Upper lobe of left lung (tissue), 6 donors: ENCODE results near the gene GET3. TPM values are rescaled to one million over a fixed set of nuclear protein-coding genes. Genes with fewer than 3 reads are reported as not detected.
"Not testable (repeated sequence)": the region's sequence is repeated elsewhere in the genome, so short reads cannot be mapped to it uniquely, and the experiment has no call there.

Experiments used
- ATAC-seq, 2 donors: fragments of 200-7000 bp; cut with Tn5 transposase; one replicate each; pipeline ENCODE4 v1.9.1; 2022; ENCODE audit warnings: mild to moderate bottlenecking in 2 of 2, moderate library complexity in 2 of 2; ENCODE audit not compliant: low FRiP score in 2 of 2
- DNase-seq, 2 donors: peaks; one replicate each; pipeline ENCODE4 v3.0.0-alpha.2; 2019 to 2020
- H3K27ac ChIP-seq, 4 donors: fragments of 200-600 bp; sonication (generic); one replicate each; pipeline ENCODE4 v1.5.1; 2016 to 2019
- H3K27me3 ChIP-seq, 4 donors: fragments of 200-600 bp; sonication (generic); one replicate each; pipeline ENCODE4 v1.5.1; 2017 to 2019
- H3K36me3 ChIP-seq, 4 donors: fragments of 200-600 bp; sonication (generic); one replicate each; pipeline ENCODE4 v1.5.1; 2016 to 2019
- H3K4me1 ChIP-seq, 4 donors: fragments of 200-600 bp; sonication (generic); one replicate each; pipeline ENCODE4 v1.5.1; 2018 to 2019
- H3K4me3 ChIP-seq, 4 donors: fragments of 200-600 bp; sonication (generic); one replicate each; pipeline ENCODE4 v1.5.1; 2017 to 2019; ENCODE audit warnings: mild to moderate bottlenecking in 2 of 4, moderate library complexity in 1 of 4
- H3K9me3 ChIP-seq, 4 donors: fragments of 200-600 bp; sonication (generic); one replicate each; pipeline ENCODE4 v1.5.1; 2018 to 2019
- EP300 ChIP-seq, 4 donors: sonication (generic); formaldehyde crosslinking; IDR thresholded peaks; one replicate each; pipeline ENCODE4 v1.5.1; 2017; ENCODE audit warnings: antibody characterized with exemption in 4 of 4, control low read depth in 2 of 4
- POLR2A ChIP-seq, 4 donors: fragments of 450-650 bp; IDR thresholded peaks; one replicate each; pipeline ENCODE4 v1.5.1; 2016 to 2017; ENCODE audit warnings: antibody characterized with exemption in 4 of 4, mild to moderate bottlenecking in 2 of 4
- POLR2AphosphoS5 ChIP-seq, 2 donors: sonication (generic); formaldehyde crosslinking; IDR thresholded peaks; one replicate each; pipeline ENCODE4 v1.5.1; 2017; ENCODE audit warnings: antibody characterized with exemption in 2 of 2
- WGBS, 2 donors: methylation state at CpG; one replicate each; pipeline ENCODE4 v1.1.5; 2017 to 2018; 5-methylcytosine and 5-hydroxymethylcytosine counted together
- small RNA-seq, 4 donors: library from RNA; depleted of rRNA; stranded (forward); fragments of <200 nt; gene quantifications; one replicate each; pipeline ENCODE3, GENCODE V24; 2016
- total RNA-seq, 6 donors: library from RNA; depleted of rRNA in 4 of 6; stranded (reverse); fragments of >200 nt in 4 of 6; gene quantifications; one replicate each; pipeline versions ENCODE4 v1.1.0 to v1.2.1, GENCODE V29; 2016 to 2021
- TF ChIP-seq, protein P1 (sequence below), 6 experiments: fragments of 450-650 bp in 4 of 6; fragments of 200-600 bp in 2 of 6; sonication (generic) in 2 of 6; IDR thresholded peaks; one replicate each; pipeline ENCODE4 v1.5.1; 2016 to 2019; ENCODE audit warnings: antibody characterized with exemption in 6 of 6
- donor health status: DM: no; HTN: no; CAD: no; lungs with moderate emphysema.
- donor health status: DM: no; HTN: yes; CAD: no; lungs with severe emphysema.

Gene GET3
- total RNA-seq, 6 donors from 2014 or later, result 14.7 to 71.7 (median 49.8) TPM

DNA sequence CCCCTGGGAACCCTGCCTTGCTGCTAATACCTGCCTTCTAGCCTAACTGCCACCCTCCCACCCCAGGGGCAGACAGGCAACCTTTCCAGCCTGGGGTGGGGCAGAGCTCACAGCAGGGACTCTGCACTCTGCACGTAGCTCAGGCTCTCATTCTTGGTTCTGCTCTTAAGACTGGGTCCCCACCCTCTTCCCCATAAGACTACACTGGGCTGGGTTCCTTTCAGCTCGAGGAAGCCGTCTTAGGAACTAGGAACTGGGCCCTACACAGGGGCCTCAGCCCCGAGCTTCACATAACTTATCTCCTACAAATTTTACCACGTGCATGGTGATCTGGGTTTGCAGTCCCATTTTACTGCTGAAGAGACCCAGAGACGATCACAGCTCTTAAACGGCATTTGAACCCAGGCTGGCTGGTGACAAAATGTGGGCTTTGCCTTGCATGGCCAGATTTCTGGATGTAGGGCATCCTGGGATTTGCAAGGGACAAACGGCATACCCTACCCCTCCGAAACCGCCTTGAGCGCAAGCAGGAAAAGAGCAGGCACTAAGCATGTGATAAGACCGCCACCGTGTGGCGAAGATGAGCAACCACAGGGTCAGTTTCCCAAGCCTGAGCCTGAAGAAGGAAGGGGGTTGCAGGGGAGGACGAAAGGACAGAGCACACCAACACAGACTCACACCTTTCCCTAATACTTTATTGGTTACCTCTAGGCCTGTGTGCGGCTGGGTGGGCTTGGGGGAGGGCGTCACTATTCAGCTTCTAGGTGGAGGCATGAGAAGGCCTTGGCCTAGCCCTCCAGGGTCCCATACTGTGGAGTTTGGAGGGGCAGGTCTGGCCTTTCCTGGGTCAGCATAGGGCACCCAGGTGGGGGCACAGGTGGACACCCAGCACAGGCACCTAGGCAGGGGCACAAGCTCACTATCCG is 59.1 kb downstream of the GET3 start:
- DNase-seq (peak in 1 of 2 donors; percentile 83), ATAC-seq (peak; percentile 45 to 76)
- TF ChIP-seq POLR2A (IDR thresholded peaks at IDR 0.05) (peak in 2 of 4 donors; percentile 26 to 34), POLR2AphosphoS5 (IDR thresholded peaks at IDR 0.05) (peak; percentile 6 to 68), EP300 (IDR thresholded peaks at IDR 0.05) (no peak)
- TF ChIP-seq, protein P1, sequence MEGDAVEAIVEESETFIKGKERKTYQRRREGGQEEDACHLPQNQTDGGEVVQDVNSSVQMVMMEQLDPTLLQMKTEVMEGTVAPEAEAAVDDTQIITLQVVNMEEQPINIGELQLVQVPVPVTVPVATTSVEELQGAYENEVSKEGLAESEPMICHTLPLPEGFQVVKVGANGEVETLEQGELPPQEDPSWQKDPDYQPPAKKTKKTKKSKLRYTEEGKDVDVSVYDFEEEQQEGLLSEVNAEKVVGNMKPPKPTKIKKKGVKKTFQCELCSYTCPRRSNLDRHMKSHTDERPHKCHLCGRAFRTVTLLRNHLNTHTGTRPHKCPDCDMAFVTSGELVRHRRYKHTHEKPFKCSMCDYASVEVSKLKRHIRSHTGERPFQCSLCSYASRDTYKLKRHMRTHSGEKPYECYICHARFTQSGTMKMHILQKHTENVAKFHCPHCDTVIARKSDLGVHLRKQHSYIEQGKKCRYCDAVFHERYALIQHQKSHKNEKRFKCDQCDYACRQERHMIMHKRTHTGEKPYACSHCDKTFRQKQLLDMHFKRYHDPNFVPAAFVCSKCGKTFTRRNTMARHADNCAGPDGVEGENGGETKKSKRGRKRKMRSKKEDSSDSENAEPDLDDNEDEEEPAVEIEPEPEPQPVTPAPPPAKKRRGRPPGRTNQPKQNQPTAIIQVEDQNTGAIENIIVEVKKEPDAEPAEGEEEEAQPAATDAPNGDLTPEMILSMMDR (IDR thresholded peaks at IDR 0.05), result peak; percentile 88 to 98 (median 98)
- Histone ChIP-seq H3K27ac (peak overlapping the region; percentile 36 to 99 (median 70)), H3K9me3 (no peaks in the 10 kb centered on the region), H3K4me1 (peaks cover 27 to 42% (median 36%) of the 10 kb centered on the region in 4 donors), H3K4me3 (peak overlapping the region in 1 of 4 donors; percentile 18), H3K36me3 (peaks cover 0 to 31% (median 11%) of the 10 kb centered on the region in 4 donors), H3K27me3 (no peaks in the 10 kb centered on the region)
- 11% methylated on average over 16 to 18 of the region's 18 CpGs for WGBS, 2 donors

DNA sequence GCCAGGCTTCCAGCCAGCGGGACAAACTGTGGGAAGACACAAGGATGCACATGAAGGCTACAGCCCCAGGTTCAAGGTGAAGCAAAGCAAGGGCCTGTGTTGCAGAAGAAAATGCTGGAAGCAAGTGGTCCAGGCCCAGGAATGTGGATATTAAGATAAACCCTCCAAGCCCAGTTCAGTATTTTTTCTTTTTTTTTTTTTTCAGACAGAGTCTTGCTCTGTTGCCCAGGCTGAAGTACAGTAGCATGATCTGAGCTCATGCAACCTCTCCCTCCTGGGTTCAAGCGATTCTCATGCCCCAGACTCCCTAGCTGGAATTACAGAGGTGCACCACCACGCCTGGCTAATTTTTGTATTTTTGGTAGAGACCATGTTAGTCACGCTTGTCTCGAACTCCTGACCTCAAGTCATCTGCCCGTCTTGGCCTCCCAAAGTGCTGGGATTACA is 59.9 kb downstream of the GET3 start:
- peaks cover 32 to 48% (median 40%) of the 10 kb centered on the region in 4 donors for H3K4me1 ChIP-seq
- peak overlapping the region in 1 of 4 donors; percentile 72 for H3K27ac ChIP-seq
- ATAC-seq, result no peak
- no peaks in the 10 kb centered on the region for H3K9me3 ChIP-seq
- TF ChIP-seq POLR2A (IDR thresholded peaks at IDR 0.05), result no peak
- H3K4me3 ChIP-seq, result no peak overlapping the region
- no peak for DNase-seq
- H3K36me3 ChIP-seq, result peaks cover 0 to 30% (median 11%) of the 10 kb centered on the region in 4 donors
- WGBS, 2 donors, result 87 to 94% methylated on average over 6 of the region's 6 CpGs
- no peaks in the 10 kb centered on the region for H3K27me3 ChIP-seq

DNA sequence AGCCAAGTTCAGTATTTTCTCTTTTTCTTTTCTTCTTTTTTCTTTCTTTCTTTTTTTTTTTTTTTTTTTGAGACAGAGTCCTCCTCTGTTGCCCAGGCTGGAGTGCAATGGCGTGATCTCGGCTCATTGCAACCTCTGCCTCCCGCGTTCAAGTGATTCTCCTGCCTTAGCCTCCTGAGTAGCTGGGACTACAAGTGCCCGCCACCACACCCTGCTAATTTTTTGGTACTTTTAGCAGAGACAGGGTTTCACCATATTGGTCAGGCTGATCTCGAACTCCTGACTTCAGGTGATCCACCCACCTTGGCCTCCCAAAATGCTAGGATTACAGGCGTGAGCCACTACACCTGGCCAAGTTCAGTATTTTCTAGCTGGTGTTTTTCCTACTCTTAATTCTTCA is 60.3 kb downstream of the GET3 start:
- H3K36me3 ChIP-seq, result peaks cover 0 to 26% (median 11%) of the 10 kb centered on the region in 4 donors
- not testable (repeated sequence) for H3K27ac ChIP-seq, H3K27me3 ChIP-seq, ATAC-seq, DNase-seq, H3K9me3 ChIP-seq, H3K4me3 ChIP-seq
- peaks cover 36 to 52% (median 45%) of the 10 kb centered on the region in 4 donors for H3K4me1 ChIP-seq
- WGBS, 2 donors, result 96 to 97% methylated on average over 7 of the region's 7 CpGs

Small RNA genes lying within 50 kb of the gene (small RNA-seq; reads per million reads assigned to genes)
- gene MIR5684 (0 to 0.31 (median 0.10) reads per million in 4 donors), gene SNORD41 (46.3 to 96.3 (median 75.0) reads per million in 4 donors)

Other genes starting within 250 kb of the GET3 start
- gene ZNF564, start 186.0 kb upstream of the GET3 start, total RNA-seq, result 10 to 100 TPM in 4 of 6 donors, 1 to 10 TPM in 2; 5.0 to 28.3 (median 12.2) TPM
- 10 to 100 TPM in 2 of 6 donors, 1 to 10 TPM in 4; 4.3 to 11.6 (median 9.0) TPM for gene ZNF490, start 126.7 kb upstream of the GET3 start, total RNA-seq
- 10 to 100 TPM; 12.6 to 29.3 (median 21.9) TPM for gene ZNF791, start 126.6 kb upstream of the GET3 start, total RNA-seq
- gene MAN2B1, start 70.8 kb upstream of the GET3 start, total RNA-seq, result 100 to 1,000 TPM in 5 of 6 donors, 10 to 100 TPM in 1; 56.8 to 299 (median 121) TPM
- 10 to 100 TPM in 2 of 6 donors, 1 to 10 TPM in 4; 6.1 to 12.9 (median 8.4) TPM for gene WDR83, start 70.7 kb upstream of the GET3 start, total RNA-seq
- 100 to 1,000 TPM in 2 of 6 donors, 10 to 100 TPM in 4; 71.6 to 190 (median 94.3) TPM for gene DHPS, start 55.6 kb upstream of the GET3 start, total RNA-seq
- gene GNG14, start 49.5 kb upstream of the GET3 start, total RNA-seq, result not detected
- 10 to 100 TPM in 2 of 6 donors, 1 to 10 TPM in 4; 6.5 to 13.7 (median 8.7) TPM for gene FBXW9, start 40.9 kb upstream of the GET3 start, total RNA-seq
- gene TNPO2, start 13.6 kb upstream of the GET3 start, total RNA-seq, result 100 to 1,000 TPM in 1 of 6 donors, 10 to 100 TPM in 5; 43.5 to 124 (median 46.1) TPM
- 100 to 1,000 TPM; 156 to 324 (median 261) TPM for gene TRIR, start 2.8 kb upstream of the GET3 start, total RNA-seq
- gene BEST2, start 14.3 kb downstream of the GET3 start, total RNA-seq, result under 1 TPM in 1 of 6 donors, not detected in 5; 0.11 TPM
- gene HOOK2, start 38.1 kb downstream of the GET3 start, total RNA-seq, result 100 to 1,000 TPM in 2 of 6 donors, 10 to 100 TPM in 4; 48.9 to 367 (median 79.6) TPM
- gene JUNB, start 54.0 kb downstream of the GET3 start, total RNA-seq, result 100 to 1,000 TPM; 127 to 422 (median 354) TPM
- gene PRDX2, start 64.3 kb downstream of the GET3 start, total RNA-seq, result 100 to 1,000 TPM in 4 of 6 donors, 10 to 100 TPM in 2; 57.6 to 173 (median 123) TPM
- gene THSD8, start 64.6 kb downstream of the GET3 start, total RNA-seq, result 1 to 10 TPM in 2 of 6 donors, not detected in 4; 4.6 to 6.0 TPM
- gene RNASEH2A, start 69.1 kb downstream of the GET3 start, total RNA-seq, result 1 to 10 TPM; 4.2 to 7.6 (median 5.6) TPM
- gene RTBDN, start 97.1 kb downstream of the GET3 start, total RNA-seq, result not detected
- gene MAST1, start 101.0 kb downstream of the GET3 start, total RNA-seq, result under 1 TPM in 3 of 6 donors, not detected in 3; 0.17 to 0.89 (median 0.61) TPM
- 10 to 100 TPM; 34.6 to 87.2 (median 60.1) TPM for gene DNASE2, start 144.0 kb downstream of the GET3 start, total RNA-seq
- gene KLF1, start 149.7 kb downstream of the GET3 start, total RNA-seq, result under 1 TPM in 4 of 6 donors, not detected in 2; 0.17 to 0.89 (median 0.42) TPM
- 10 to 100 TPM; 19.3 to 47.1 (median 33.3) TPM for gene GCDH, start 153.7 kb downstream of the GET3 start, total RNA-seq
- gene SYCE2, start 181.8 kb downstream of the GET3 start, total RNA-seq, result not detected
- 100 to 1,000 TPM in 1 of 6 donors, 10 to 100 TPM in 5; 35.3 to 104 (median 53.4) TPM for gene FARSA, start 196.2 kb downstream of the GET3 start, total RNA-seq
- 1,000 to 10,000 TPM in 1 of 6 donors, 100 to 1,000 TPM in 5; 171 to 1,351 (median 423) TPM for gene CALR, start 201.1 kb downstream of the GET3 start, total RNA-seq
- 100 to 1,000 TPM in 3 of 6 donors, 10 to 100 TPM in 3; 69.1 to 115 (median 98.8) TPM for gene RAD23A, start 208.4 kb downstream of the GET3 start, total RNA-seq
- gene GADD45GIP1, start 219.7 kb downstream of the GET3 start, total RNA-seq, result 10 to 100 TPM; 15.3 to 43.8 (median 26.6) TPM
- not detected for gene DAND5, start 232.1 kb downstream of the GET3 start, total RNA-seq